ENCODE data around the gene RPS10.

DNA sequence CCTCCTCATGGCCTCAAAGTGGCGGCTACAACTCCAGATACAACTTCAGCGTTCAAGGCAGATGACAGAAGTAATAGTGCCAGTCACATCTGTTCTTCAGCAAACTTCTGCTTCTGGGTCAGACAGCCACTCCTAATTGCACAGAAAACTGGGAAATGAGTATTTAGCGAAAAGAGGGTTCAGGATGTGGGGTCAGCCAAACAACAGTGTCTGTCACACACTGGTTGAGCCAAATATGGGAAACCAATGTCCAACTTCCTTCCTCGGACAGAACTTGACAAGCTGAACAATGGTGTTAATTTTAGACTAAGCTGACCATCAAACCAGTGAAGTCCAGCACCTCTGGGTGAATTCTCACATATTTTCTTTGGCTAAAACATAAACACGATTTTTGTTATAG is 55.5 kb downstream of the RPS10 start:
- TF ChIP-seq, protein P1, sequence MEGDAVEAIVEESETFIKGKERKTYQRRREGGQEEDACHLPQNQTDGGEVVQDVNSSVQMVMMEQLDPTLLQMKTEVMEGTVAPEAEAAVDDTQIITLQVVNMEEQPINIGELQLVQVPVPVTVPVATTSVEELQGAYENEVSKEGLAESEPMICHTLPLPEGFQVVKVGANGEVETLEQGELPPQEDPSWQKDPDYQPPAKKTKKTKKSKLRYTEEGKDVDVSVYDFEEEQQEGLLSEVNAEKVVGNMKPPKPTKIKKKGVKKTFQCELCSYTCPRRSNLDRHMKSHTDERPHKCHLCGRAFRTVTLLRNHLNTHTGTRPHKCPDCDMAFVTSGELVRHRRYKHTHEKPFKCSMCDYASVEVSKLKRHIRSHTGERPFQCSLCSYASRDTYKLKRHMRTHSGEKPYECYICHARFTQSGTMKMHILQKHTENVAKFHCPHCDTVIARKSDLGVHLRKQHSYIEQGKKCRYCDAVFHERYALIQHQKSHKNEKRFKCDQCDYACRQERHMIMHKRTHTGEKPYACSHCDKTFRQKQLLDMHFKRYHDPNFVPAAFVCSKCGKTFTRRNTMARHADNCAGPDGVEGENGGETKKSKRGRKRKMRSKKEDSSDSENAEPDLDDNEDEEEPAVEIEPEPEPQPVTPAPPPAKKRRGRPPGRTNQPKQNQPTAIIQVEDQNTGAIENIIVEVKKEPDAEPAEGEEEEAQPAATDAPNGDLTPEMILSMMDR (IDR thresholded peaks at IDR 0.05; ENCODE audit: extremely low read depth in 1 of 2, insufficient read depth in 1 of 2, low read depth in 1 of 2, low read length in 2 of 2): no peak
- TF ChIP-seq POLR2A (IDR thresholded peaks at IDR 0.05; ENCODE audit: low read depth, low read length) (no peak), POLR2AphosphoS5 (IDR thresholded peaks at IDR 0.05; ENCODE audit: insufficient read depth, low read depth, low read length) (peak; percentile 81), EZH2 (IDR thresholded peaks at IDR 0.05; ENCODE audit: borderline replicate concordance, low read depth, low read length, severe bottlenecking) (no peak)

All from endothelial cell of umbilical vein (primary cell).